Endodermal cell (in vitro differentiated cells): ENCODE measurements around the gene OR4D6. TPM values are rescaled to one million over a fixed set of nuclear protein-coding genes. Genes with fewer than 3 reads are reported as not detected.

ENCODE experiments used
- DNase-seq: peaks from one replicate; pipeline ENCODE4 v3.0.0-alpha.2; 2017
- H3K27ac ChIP-seq: 2 replicates; pipeline ENCODE4 v1.5.1; 2013; ENCODE audit warnings: mild to moderate bottlenecking, low read depth, low read length, moderate library complexity
- H3K27me3 ChIP-seq: 2 replicates; pipeline ENCODE4 v1.6.1; 2013; ENCODE audit warnings: mild to moderate bottlenecking, low read length, moderate library complexity; ENCODE audit not compliant: insufficient read depth, control insufficient read depth, poor library complexity, severe bottlenecking
- H3K36me3 ChIP-seq: 2 replicates; pipeline ENCODE4 v1.7.0; 2013; ENCODE audit warnings: mild to moderate bottlenecking, low read length, moderate library complexity; ENCODE audit not compliant: control insufficient read depth, insufficient read depth
- H3K4me1 ChIP-seq: one replicate; pipeline ENCODE4 v1.7.0; 2013; ENCODE audit warnings: low read length; ENCODE audit not compliant: control insufficient read depth, insufficient read depth
- H3K4me3 ChIP-seq: 2 replicates; pipeline ENCODE4 v1.5.1; 2013; ENCODE audit warnings: mild to moderate bottlenecking, low read length, moderate library complexity
- H3K9ac ChIP-seq: 2 replicates; pipeline ENCODE4 v1.6.1; 2013; ENCODE audit warnings: mild to moderate bottlenecking, low read length, moderate library complexity; ENCODE audit not compliant: poor library complexity, severe bottlenecking; ENCODE audit errors: extremely low read depth
- H3K9me3 ChIP-seq: 2 replicates; pipeline ENCODE4 v1.6.1; 2013; ENCODE audit warnings: mild to moderate bottlenecking, low read length, moderate library complexity; ENCODE audit not compliant: control insufficient read depth
- H3K27ac Mint-ChIP-seq: 2 replicates; pipeline ENCODE4 v1.8.0; 2020; ENCODE audit warnings: mixed read lengths
- H3K27me3 Mint-ChIP-seq: 2 replicates; pipeline ENCODE4 v1.8.0; 2021; ENCODE audit warnings: mild to moderate bottlenecking, mixed read lengths; ENCODE audit not compliant: insufficient read depth
- H3K36me3 Mint-ChIP-seq: 2 replicates; pipeline ENCODE4 v1.8.0; 2020; ENCODE audit warnings: low read depth, mixed read lengths
- H3K4me1 Mint-ChIP-seq: 2 replicates; pipeline ENCODE4 v1.8.0; 2020; ENCODE audit warnings: mixed read lengths
- H3K4me3 Mint-ChIP-seq: 2 replicates; pipeline ENCODE4 v1.8.0; 2020; ENCODE audit warnings: mild to moderate bottlenecking, moderate library complexity, mixed read lengths
- H3K9me3 Mint-ChIP-seq: 2 replicates; pipeline ENCODE4 v1.8.0; 2020; ENCODE audit warnings: mild to moderate bottlenecking, mixed read lengths
- WGBS, 2 experiments: methylation state at CpG; one replicate each; pipeline versions ENCODE4 v1.1.5 to v1.1.7; 2013; ENCODE audit warnings: missing lambda C conversion rate in 2 of 2, mixed read lengths in 1 of 2; ENCODE audit not compliant: insufficient coverage in 1 of 2, insufficient read length in 1 of 2; 5-methylcytosine and 5-hydroxymethylcytosine counted together
- total RNA-seq, 2 donors: library from RNA; stranded (reverse); fragmentation: NEBNext Ultra II Directional in 1 of 2; extraction: Animal tissue kit (Norgen Biotek cat#: 25700) in 1 of 2; gene quantifications; 2 replicates in 1 of 2; 3 replicates in 1 of 2; pipeline ENCODE4 v1.2.1, GENCODE V29; 2021
- TF ChIP-seq, protein P1 (sequence below): fragments of 200-600 bp; sonication (generic); conservative IDR thresholded peaks from 2 replicates; pipeline ENCODE4 v1.5.0; 2021; ENCODE audit warnings: antibody characterized with exemption, mild to moderate bottlenecking

Gene OR4D6
- total RNA-seq, 2 donors from 2014 or later, result not detected

DNA sequence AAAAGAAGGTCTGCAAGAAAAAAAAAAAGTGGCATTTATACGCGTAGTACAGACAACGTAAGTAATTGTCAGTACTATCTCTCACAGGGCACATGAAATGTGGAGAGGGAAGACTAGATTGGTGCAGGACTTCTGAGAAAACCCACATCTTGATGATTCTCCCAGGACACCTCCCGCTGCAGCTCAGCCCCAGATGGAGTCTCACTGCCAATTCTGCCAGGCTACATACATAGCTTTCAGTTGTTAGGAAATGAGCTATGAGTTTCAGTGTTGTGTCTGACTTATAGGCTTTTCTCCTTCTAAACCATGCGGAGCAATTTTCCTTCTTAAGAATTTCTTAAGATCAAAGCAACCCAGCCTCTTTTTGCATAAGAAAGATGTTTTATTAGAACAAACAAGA is 40.1 kb upstream of the OR4D6 start:
- H3K9ac ChIP-seq, result no peak overlapping the region
- Mint-ChIP-seq H3K4me1 (peaks cover 14% of the 10 kb centered on the region), H3K4me3 (no peak overlapping the region), H3K27me3 (no peaks in the 10 kb centered on the region), H3K9me3 (peaks cover 18% of the 10 kb centered on the region), H3K27ac (no peak overlapping the region), H3K36me3 (no peaks in the 10 kb centered on the region)
- TF ChIP-seq, protein P1, sequence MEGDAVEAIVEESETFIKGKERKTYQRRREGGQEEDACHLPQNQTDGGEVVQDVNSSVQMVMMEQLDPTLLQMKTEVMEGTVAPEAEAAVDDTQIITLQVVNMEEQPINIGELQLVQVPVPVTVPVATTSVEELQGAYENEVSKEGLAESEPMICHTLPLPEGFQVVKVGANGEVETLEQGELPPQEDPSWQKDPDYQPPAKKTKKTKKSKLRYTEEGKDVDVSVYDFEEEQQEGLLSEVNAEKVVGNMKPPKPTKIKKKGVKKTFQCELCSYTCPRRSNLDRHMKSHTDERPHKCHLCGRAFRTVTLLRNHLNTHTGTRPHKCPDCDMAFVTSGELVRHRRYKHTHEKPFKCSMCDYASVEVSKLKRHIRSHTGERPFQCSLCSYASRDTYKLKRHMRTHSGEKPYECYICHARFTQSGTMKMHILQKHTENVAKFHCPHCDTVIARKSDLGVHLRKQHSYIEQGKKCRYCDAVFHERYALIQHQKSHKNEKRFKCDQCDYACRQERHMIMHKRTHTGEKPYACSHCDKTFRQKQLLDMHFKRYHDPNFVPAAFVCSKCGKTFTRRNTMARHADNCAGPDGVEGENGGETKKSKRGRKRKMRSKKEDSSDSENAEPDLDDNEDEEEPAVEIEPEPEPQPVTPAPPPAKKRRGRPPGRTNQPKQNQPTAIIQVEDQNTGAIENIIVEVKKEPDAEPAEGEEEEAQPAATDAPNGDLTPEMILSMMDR, result no peak
- no peaks in the 10 kb centered on the region for H3K27me3 ChIP-seq
- WGBS, 2 experiments, result 98 to 100% methylated on average over 3 to 5 of the region's 5 CpGs
- H3K9me3 ChIP-seq, result peaks cover under 1% of the 10 kb centered on the region
- H3K4me3 ChIP-seq, result no peak overlapping the region
- H3K27ac ChIP-seq, result no peak overlapping the region
- H3K4me1 ChIP-seq, result no peaks in the 10 kb centered on the region
- no peak for DNase-seq
- H3K36me3 ChIP-seq, result no peaks in the 10 kb centered on the region

DNA sequence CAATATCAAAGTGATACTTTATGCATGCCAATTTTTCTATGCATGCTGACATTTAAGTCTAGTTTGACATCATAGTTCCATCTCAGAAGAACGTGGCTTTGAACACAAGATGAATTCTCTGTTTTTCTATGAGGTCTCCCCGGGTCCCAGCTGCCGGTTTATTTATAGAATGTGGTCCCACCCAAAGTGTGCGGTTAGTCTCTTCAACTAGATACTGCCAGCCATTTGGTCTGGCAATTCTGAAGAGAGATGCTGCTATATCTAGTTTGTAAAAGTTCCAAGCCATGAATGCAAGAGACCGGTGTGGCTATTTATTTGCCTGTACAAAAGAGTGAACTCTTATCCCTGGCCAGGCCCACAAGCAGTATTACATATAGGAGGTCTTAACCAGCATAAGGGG is 39.7 kb upstream of the OR4D6 start:
- Histone ChIP-seq H3K4me1 (no peaks in the 10 kb centered on the region), H3K9ac (no peak overlapping the region), H3K9me3 (no peaks in the 10 kb centered on the region), H3K4me3 (no peak overlapping the region), H3K36me3 (no peaks in the 10 kb centered on the region), H3K27ac (no peak overlapping the region), H3K27me3 (no peaks in the 10 kb centered on the region)
- H3K27me3 Mint-ChIP-seq, result no peaks in the 10 kb centered on the region
- no peak for DNase-seq
- peaks cover 14% of the 10 kb centered on the region for H3K4me1 Mint-ChIP-seq
- no peak overlapping the region for H3K27ac Mint-ChIP-seq
- TF ChIP-seq, protein P1, result no peak
- H3K4me3 Mint-ChIP-seq, result no peak overlapping the region
- 86 to 89% methylated on average over 3 to 5 of the region's 5 CpGs for WGBS, 2 experiments
- H3K9me3 Mint-ChIP-seq, result peaks cover 18% of the 10 kb centered on the region
- H3K36me3 Mint-ChIP-seq, result no peaks in the 10 kb centered on the region

DNA sequence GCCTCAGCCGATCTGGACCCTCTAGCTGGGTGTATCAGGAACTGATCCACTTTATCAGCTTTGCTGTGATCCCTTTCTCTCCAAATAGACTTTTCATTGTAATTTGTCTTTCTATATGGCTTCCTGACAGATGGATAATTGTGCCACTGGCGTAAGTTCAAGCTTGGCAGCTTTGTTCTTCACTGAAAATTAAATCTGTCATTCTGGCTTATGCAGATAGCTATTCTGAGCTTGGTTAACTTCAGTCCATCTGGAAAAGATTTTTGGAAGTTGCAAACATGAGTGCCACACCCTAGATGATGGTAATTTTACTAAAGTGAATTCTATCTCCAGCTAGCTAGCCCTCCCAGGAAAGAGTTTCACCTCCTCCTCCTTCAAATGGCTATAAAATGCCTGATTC is 38.6 kb upstream of the OR4D6 start:
- no peak overlapping the region for H3K27ac Mint-ChIP-seq
- H3K36me3 Mint-ChIP-seq, result no peaks in the 10 kb centered on the region
- no peak overlapping the region for H3K4me3 Mint-ChIP-seq
- Histone ChIP-seq H3K4me1 (no peaks in the 10 kb centered on the region), H3K9me3 (no peaks in the 10 kb centered on the region), H3K9ac (no peak overlapping the region), H3K27ac (no peak overlapping the region), H3K4me3 (no peak overlapping the region), H3K27me3 (no peaks in the 10 kb centered on the region), H3K36me3 (no peaks in the 10 kb centered on the region)
- peaks cover 14% of the 10 kb centered on the region for H3K4me1 Mint-ChIP-seq
- H3K27me3 Mint-ChIP-seq, result no peaks in the 10 kb centered on the region
- DNase-seq, result no peak
- TF ChIP-seq, protein P1, result no peak
- WGBS, 2 experiments, result 86 to 96% methylated on average over 2 of the region's 2 CpGs
- H3K9me3 Mint-ChIP-seq, result peaks cover 9% of the 10 kb centered on the region
